SK-N-SH treated with all-trans-retinoic acid at 6 μM for 48 hours (cell line): ENCODE measurements around the gene PDCD6IP.
A peak's percentile ranks its signal among the peaks of the same experiment; 100 is the strongest.

Source experiments
- ATAC-seq: fragments of 200-7000 bp; cut with Tn5 transposase; 3 replicates; pipeline ENCODE4 v1.9.1; 2020; ENCODE audit warnings: mild to moderate bottlenecking, moderate library complexity
- ARNTL ChIP-seq: fragments of 450-650 bp; formaldehyde crosslinking; IDR thresholded peaks from 2 replicates; pipeline ENCODE4 v1.5.0; 2020; ENCODE audit warnings: low read depth, mild to moderate bottlenecking, moderate library complexity, borderline replicate concordance
- CSDC2 ChIP-seq: fragments of 250-450 bp; sonication (Bioruptor Pico); IDR thresholded peaks from 2 replicates; pipeline ENCODE4 v1.5.0; 2020; ENCODE audit warnings: mild to moderate bottlenecking, moderate library complexity
- GLIS3 ChIP-seq: fragments of 250-450 bp; sonication (Bioruptor Pico); IDR thresholded peaks from 2 replicates; pipeline ENCODE4 v1.5.0; 2020; ENCODE audit warnings: mild to moderate bottlenecking, moderate library complexity
- ISL1 ChIP-seq: fragments of 250-450 bp; sonication (Bioruptor Pico); IDR thresholded peaks from 2 replicates; pipeline ENCODE4 v2.1.2; 2022; ENCODE audit warnings: mild to moderate bottlenecking, moderate library complexity
- PPARA ChIP-seq: fragments of 250-450 bp; sonication (Bioruptor Pico); IDR thresholded peaks from 2 replicates; pipeline ENCODE4 v1.5.0; 2020; ENCODE audit warnings: mild to moderate bottlenecking, borderline replicate concordance
- RARB ChIP-seq: fragments of 250-450 bp; sonication (Bioruptor Pico); IDR thresholded peaks from 2 replicates; pipeline ENCODE4 v1.8.0; 2021; ENCODE audit warnings: mild to moderate bottlenecking, moderate library complexity
- SNAI2 ChIP-seq: fragments of 250-450 bp; sonication (Bioruptor Pico); IDR thresholded peaks from 2 replicates; pipeline ENCODE4 v1.5.0; 2020; ENCODE audit warnings: mild to moderate bottlenecking, moderate library complexity
- TCF4 ChIP-seq: fragments of 250-450 bp; sonication (Bioruptor Pico); IDR thresholded peaks from 2 replicates; pipeline ENCODE4 v1.8.0; 2021; ENCODE audit warnings: mild to moderate bottlenecking, moderate library complexity, borderline replicate concordance
- TOX ChIP-seq: fragments of 250-450 bp; sonication (Bioruptor Pico); IDR thresholded peaks from 2 replicates; pipeline ENCODE4 v1.8.0; 2021; ENCODE audit warnings: mild to moderate bottlenecking, moderate library complexity, borderline replicate concordance
- ZC3H10 ChIP-seq: fragments of 250-450 bp; sonication (Bioruptor Pico); IDR thresholded peaks from 2 replicates; pipeline ENCODE4 v1.5.1; 2021; ENCODE audit warnings: mild to moderate bottlenecking, moderate library complexity
- ZFP3 ChIP-seq: fragments of 250-450 bp; sonication (Bioruptor Pico); IDR thresholded peaks from 2 replicates; pipeline ENCODE4 v1.5.0; 2020; ENCODE audit warnings: mild to moderate bottlenecking, moderate library complexity
- ZFP30 ChIP-seq: fragments of 450-650 bp; formaldehyde crosslinking; IDR thresholded peaks from 2 replicates; pipeline ENCODE4 v1.5.0; 2022; ENCODE audit warnings: mild to moderate bottlenecking, moderate library complexity
- ZNF70 ChIP-seq: fragments of 450-650 bp; formaldehyde crosslinking; IDR thresholded peaks from 2 replicates; pipeline ENCODE4 v1.5.0; 2020; ENCODE audit warnings: mild to moderate bottlenecking, moderate library complexity
- ZNF8 ChIP-seq: fragments of 450-650 bp; formaldehyde crosslinking; IDR thresholded peaks from 2 replicates; pipeline ENCODE4 v1.5.0; 2020; ENCODE audit warnings: mild to moderate bottlenecking, moderate library complexity
- TF ChIP-seq, protein P1 (sequence below): fragments of 250-450 bp; sonication (Bioruptor Pico); IDR thresholded peaks from 2 replicates; pipeline ENCODE4 v1.8.0; 2021; ENCODE audit warnings: low read depth, mild to moderate bottlenecking, moderate library complexity, borderline replicate concordance
- TF ChIP-seq, protein P2 (sequence below): fragments of 250-450 bp; sonication (Bioruptor Pico); IDR thresholded peaks from 2 replicates; pipeline ENCODE4 v1.5.1; 2020; ENCODE audit warnings: low read depth, mild to moderate bottlenecking, moderate library complexity
- TF ChIP-seq, protein P3 (sequence below): fragments of 250-450 bp; sonication (Bioruptor Pico); IDR thresholded peaks from 2 replicates; pipeline ENCODE4 v1.5.1; 2021; ENCODE audit warnings: mild to moderate bottlenecking, moderate library complexity
- TF ChIP-seq, protein P4 (sequence below): fragments of 250-450 bp; sonication (Bioruptor Pico); IDR thresholded peaks from 2 replicates; pipeline ENCODE4 v1.5.0; 2020; ENCODE audit warnings: mild to moderate bottlenecking, moderate library complexity

PDCD6IP gene

DNA sequence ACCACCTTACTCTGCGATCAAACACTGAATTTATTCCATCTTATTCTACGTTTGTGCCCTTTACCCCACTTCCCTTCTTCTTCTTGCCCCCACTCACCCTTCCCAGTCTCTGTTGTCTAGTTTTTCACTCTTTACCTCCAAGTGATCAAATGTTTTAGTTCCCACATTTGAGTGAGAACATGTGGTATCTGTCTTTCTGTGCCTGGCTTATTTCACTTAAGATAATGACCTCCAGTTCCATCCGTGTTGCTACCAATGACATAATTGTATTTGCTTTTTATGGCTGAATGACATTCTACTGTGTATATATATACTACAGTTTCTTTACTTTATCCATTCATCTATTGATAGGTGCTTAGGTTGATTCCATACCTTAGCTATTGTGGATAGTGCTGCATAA is 78.8 kb downstream of the PDCD6IP start:
- no peak for ATAC-seq

DNA sequence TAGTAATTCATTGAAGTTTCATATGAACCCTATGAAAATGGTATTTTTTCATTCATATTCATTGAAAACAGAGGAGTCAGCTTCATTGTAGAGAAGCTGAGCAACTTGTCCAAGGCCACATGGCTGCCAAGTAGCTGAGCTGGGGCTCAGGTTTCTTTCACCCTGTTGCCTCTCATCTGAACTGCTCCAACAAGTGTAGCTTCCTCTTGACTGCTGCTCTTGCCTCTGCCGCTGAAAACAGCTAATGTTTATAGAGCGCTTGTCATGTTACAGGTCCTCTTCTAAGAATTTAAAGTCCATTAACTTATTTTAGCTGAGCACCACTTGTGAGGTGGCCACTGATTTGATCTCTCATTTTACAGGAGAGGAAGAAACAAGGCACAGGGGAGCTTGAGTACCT is 81.1 kb downstream of the PDCD6IP start:
- TF ChIP-seq ISL1 (no peak), ZNF70 (CRISPR knock-in tag) (no peak), ARNTL (CRISPR knock-in tag) (no peak), RARB (CRISPR knock-in tag) (no peak)
- TF ChIP-seq, protein P1, sequence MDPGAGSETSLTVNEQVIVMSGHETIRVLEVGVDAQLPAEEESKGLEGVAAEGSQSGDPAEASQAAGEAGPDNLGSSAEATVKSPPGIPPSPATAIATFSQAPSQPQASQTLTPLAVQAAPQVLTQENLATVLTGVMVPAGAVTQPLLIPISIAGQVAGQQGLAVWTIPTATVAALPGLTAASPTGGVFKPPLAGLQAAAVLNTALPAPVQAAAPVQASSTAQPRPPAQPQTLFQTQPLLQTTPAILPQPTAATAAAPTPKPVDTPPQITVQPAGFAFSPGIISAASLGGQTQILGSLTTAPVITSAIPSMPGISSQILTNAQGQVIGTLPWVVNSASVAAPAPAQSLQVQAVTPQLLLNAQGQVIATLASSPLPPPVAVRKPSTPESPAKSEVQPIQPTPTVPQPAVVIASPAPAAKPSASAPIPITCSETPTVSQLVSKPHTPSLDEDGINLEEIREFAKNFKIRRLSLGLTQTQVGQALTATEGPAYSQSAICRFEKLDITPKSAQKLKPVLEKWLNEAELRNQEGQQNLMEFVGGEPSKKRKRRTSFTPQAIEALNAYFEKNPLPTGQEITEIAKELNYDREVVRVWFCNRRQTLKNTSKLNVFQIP, result no peak
- no peak for ATAC-seq

More for the DNA sequence above, 78.8 kb downstream of the PDCD6IP start:
- TF ChIP-seq TCF4 (CRISPR knock-in tag), result peak; percentile 61
- TF ChIP-seq, protein P1, result no peak
- TF ChIP-seq, all 23 proteins: peak for 1

DNA sequence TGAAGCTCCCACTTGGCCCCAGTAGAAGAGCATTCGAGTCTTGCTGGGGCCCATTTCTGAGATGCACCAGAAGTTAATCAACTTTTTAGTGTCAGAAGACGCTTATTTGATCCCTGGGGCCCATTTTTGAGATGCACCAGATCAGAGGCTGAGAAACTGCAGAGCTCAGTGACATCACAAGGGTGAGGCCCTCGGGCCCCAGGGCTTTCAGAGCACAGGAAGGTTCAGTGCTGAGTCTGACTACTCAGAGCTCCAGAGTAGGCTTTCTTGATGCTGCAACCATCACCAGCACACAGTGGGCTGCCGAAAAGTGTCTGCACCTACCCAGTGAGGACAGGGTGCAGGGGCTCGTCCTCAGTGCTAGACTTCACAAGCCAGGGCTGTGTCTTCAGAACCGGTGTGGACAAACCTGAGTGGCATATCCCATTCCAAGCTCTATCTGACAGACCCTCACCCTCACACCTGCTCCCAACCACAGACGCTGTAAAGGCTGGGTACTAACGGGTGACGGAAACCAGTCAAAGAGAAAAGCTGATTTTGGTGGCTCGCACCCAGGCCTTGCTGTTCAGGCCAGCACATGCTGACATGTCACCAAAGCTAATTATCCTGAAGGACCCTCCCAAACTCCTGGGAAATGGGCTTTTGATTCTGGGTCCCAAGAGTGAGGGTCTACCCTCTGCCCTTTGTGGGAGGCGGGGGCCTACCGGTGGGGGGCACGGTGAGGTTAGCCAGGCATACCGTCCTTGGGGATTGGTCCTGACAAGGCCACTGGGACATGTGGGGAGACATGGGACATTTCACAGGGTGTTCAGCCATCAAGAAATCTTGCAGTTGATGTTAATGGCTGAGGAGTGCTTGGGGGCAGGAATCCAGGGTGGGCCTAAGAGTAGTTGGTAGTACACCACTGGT is 83.0 kb downstream of the PDCD6IP start:
- no peak for TF ChIP-seq ARNTL (CRISPR knock-in tag)
- TF ChIP-seq PPARA, result no peak
- TF ChIP-seq, protein P2, sequence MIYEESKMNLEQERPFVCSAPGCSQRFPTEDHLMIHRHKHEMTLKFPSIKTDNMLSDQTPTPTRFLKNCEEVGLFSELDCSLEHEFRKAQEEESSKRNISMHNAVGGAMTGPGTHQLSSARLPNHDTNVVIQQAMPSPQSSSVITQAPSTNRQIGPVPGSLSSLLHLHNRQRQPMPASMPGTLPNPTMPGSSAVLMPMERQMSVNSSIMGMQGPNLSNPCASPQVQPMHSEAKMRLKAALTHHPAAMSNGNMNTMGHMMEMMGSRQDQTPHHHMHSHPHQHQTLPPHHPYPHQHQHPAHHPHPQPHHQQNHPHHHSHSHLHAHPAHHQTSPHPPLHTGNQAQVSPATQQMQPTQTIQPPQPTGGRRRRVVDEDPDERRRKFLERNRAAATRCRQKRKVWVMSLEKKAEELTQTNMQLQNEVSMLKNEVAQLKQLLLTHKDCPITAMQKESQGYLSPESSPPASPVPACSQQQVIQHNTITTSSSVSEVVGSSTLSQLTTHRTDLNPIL, result no peak
- TF ChIP-seq ZNF8 (CRISPR knock-in tag), result no peak
- TF ChIP-seq CSDC2 (CRISPR knock-in tag), result no peak
- no peak for TF ChIP-seq SNAI2 (CRISPR knock-in tag)
- TF ChIP-seq, all 23 proteins: peak for 0
- ATAC-seq, result no peak

DNA sequence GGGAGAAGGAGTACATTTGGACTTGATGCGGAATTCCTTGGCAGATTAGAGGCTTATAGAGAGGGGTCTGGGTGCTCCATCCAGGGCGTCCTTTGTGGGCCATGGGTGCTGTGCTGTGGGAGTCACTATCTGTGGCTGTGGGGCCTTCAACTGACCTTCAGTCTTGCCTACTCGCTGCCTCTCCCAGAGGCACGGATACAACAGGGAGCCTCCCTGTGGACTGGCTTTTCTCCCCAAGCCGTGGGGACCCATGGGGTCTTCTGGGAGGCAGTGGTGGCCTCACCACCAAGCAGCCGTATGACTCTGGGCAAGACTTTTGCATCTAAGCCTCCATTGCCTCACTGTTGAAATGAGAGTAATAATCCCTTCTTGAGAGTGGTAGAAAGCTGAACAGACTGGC is 83.9 kb downstream of the PDCD6IP start:
- ATAC-seq, result no peak; the same call in 2 of the 3 replicates
- no peak for TF ChIP-seq TOX (CRISPR knock-in tag)
- TF ChIP-seq ZC3H10 (CRISPR knock-in tag), result no peak
- no peak for TF ChIP-seq TCF4 (CRISPR knock-in tag)
- TF ChIP-seq ZFP3, result no peak
- TF ChIP-seq GLIS3 (CRISPR knock-in tag), result no peak
- TF ChIP-seq RARB (CRISPR knock-in tag), result no peak
- TF ChIP-seq, protein P1, result no peak
- TF ChIP-seq ZFP30 (CRISPR knock-in tag), result no peak
- TF ChIP-seq, protein P3, sequence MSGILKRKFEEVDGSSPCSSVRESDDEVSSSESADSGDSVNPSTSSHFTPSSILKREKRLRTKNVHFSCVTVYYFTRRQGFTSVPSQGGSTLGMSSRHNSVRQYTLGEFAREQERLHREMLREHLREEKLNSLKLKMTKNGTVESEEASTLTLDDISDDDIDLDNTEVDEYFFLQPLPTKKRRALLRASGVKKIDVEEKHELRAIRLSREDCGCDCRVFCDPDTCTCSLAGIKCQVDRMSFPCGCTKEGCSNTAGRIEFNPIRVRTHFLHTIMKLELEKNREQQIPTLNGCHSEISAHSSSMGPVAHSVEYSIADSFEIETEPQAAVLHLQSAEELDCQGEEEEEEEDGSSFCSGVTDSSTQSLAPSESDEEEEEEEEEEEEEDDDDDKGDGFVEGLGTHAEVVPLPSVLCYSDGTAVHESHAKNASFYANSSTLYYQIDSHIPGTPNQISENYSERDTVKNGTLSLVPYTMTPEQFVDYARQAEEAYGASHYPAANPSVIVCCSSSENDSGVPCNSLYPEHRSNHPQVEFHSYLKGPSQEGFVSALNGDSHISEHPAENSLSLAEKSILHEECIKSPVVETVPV (CRISPR knock-in tag), result no peak
- no peak for TF ChIP-seq ZNF8 (CRISPR knock-in tag)

DNA sequence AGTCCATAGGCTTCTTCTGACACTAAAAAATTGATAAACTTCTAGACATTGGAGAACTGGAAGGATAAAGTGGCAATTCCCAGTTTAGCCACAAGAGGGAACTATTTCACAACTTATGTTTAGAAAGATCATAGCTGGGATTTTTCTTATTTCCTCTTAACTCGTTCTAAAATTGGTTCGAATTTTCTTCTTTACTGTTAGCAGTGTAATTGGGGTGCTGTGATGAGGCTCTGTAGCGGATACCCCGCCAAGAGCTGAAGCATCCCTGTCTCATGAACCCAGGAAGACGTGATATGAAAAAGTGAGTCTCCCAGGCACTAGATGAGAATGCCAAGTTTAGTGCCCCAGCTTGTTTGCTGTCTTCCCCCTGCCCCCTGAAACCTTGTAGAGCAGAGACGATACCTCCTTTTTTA is 85.1 kb downstream of the PDCD6IP start:
- TF ChIP-seq, protein P4, sequence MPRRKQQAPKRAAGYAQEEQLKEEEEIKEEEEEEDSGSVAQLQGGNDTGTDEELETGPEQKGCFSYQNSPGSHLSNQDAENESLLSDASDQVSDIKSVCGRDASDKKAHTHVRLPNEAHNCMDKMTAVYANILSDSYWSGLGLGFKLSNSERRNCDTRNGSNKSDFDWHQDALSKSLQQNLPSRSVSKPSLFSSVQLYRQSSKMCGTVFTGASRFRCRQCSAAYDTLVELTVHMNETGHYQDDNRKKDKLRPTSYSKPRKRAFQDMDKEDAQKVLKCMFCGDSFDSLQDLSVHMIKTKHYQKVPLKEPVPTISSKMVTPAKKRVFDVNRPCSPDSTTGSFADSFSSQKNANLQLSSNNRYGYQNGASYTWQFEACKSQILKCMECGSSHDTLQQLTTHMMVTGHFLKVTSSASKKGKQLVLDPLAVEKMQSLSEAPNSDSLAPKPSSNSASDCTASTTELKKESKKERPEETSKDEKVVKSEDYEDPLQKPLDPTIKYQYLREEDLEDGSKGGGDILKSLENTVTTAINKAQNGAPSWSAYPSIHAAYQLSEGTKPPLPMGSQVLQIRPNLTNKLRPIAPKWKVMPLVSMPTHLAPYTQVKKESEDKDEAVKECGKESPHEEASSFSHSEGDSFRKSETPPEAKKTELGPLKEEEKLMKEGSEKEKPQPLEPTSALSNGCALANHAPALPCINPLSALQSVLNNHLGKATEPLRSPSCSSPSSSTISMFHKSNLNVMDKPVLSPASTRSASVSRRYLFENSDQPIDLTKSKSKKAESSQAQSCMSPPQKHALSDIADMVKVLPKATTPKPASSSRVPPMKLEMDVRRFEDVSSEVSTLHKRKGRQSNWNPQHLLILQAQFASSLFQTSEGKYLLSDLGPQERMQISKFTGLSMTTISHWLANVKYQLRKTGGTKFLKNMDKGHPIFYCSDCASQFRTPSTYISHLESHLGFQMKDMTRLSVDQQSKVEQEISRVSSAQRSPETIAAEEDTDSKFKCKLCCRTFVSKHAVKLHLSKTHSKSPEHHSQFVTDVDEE (CRISPR knock-in tag), result no peak
- ATAC-seq, result peak; percentile 58
